COR-L47 (cell line): ENCODE measurements around the gene COL1A1.

ENCODE experiments used
- DNase-seq: peaks from one replicate; lab custom pipeline; 2025; lab: John Stamatoyannopoulos, UW

Gene COL1A1

GRCh38 chr17:50213026-50214022, 11.9 kb upstream of the COL1A1 start:
- DNase-seq: no peak

DNA sequence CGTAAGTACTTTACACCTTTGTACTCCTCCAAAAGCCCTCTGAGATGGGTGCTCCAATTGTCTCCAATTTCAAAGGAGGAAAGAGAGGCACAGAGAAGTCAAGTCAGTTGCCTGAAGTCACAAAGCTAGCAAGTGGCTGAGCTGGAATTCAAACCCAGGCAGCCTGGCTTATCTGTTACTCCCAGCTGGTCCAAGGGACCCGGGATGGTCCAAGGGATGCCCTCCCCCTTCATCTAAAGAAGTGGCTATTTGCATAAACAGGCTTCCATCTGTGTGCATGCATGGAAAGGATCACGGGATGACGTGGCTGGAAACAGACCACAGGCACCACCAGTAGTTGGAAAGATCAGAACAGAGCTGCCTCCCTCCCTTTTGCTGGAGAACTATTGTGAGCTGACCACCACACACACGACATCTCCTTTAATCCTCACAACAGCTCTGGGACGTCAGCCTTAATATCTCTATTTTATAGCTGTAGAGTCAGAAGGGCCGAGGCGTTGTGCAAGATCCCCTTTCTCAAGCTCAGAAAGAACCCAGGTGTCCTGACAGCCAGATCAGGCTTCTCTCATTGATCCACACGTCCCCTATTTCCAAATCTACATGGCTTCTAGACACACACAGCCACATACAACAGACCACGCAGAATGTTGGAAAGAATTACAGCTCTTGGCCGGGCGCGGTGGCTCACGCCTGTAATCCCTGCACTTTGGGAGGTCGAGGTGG, 10.9 kb upstream of the COL1A1 start:
- no peak for DNase-seq

GRCh38 chr17:50211249-50212120, 10.1 kb upstream of the COL1A1 start:
- DNase-seq: no peak

- DNase-seq: no peak
Measured at GRCh38 chr17:50210240-50211225, 9.1 kb upstream of the COL1A1 start.

DNA sequence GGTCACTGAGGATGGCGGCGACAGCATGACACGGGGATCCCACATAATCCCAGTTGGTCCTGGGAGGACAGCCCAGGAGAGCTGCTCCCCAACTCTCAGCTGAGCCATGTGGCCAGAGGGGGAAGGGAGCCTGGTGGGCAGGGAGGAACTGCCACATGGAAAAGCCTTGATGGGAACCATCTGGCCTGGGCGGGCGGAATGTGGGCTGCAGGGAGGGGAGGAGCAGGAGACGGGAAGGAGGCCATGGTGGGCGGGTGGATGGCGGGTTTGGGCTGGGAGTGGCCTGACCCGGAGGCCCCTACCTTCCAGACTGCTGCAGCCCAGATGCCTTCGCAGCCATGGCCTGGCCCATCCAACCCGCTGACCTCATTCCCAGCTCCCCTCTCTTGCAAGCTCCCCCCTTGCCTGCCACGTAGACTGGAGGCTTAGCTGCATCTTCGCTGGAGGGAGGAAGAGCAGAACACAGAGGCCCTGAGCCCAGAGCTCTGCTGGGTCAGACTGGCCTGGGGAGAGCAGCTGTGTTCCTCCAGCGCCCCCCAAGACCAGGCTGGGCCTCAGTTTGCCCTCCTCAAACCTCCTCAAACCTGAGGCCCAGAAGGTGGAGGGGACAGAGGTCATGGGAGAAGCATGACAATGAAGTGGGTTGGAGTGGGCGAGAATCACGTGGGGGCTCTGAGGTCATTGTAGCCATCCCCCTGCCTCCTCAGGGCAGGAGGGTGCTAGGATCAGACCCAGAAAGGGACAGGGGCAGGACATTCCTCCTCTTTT, 8.2 kb upstream of the COL1A1 start:
- no peak for DNase-seq

DNA sequence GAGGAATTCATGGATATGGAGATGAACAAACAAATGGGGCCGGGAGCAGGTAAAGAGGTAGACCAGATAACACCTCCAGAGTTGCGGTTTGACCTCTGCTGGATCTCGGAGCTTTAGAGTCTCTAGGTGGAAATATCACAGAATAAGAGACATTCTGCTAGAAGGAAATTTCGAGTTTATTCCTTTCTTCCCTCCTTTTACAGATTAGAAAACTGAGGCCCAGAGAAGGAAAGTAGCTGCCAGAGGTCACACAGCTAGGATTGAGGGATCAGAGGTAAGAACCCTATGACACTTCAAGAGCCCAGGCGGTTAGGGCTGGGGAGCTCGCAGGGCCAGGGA, 7.7 kb upstream of the COL1A1 start:
- no peak for DNase-seq

DNA sequence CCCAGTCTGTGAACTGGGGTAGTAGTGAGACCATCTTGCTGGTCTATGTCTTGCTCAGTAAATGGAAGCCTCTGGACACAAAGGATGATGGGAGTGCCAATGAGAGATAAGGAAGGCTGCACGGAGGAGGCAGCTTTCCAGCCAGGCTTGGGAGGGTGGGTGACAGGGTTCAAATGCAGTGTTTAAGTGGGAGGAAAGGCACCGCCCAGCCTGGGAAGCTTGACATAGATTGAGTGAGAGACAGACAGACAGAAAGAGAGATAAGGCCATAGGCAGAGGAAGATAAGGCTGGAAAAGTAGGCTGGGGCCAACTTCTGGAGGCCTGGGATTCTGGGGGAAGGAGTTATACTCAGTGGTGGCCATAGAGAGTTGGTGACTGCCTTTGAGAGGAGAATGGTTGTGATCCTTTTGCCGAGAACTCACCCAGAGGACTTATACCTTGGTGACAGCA, 7.2 kb upstream of the COL1A1 start:
- no peak for DNase-seq

DNA sequence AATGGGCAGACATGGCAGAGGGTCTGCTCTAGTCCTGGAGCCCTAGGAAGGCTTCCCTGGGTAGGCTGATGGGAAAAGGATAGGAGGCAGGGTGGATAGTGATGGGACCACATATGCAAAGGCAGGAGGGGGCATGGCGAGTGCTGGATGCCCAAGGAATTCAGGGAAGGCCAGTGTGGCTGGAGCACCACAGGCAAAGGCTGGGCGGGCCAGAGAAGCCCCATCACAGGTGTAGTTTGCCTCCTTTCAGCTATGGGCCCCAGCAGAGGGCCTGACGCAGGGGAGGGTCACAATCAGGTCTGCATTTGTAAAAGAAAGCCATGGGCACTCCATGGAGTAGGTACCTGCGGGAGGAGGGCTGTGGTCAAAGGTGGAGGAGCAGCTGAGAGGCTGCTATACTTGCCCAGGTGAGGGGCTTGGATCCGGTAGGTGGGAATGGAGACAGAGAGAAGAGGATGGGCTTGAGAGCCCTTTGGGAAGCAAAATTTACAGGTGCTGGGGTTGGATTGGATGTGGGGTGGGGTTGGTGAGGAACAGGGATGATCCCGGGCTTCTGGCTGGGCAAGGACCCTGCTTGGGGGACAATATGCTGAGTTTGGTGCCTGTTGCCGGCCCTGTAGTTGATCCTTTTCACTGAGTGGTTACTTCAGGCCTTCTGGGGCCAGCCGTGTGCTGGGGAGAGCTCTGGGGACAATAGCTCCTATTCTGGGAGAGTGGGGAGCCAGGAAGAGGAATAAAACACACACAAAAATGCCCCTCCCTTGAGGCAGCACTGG, 6.5 kb upstream of the COL1A1 start:
- DNase-seq: no peak

DNA sequence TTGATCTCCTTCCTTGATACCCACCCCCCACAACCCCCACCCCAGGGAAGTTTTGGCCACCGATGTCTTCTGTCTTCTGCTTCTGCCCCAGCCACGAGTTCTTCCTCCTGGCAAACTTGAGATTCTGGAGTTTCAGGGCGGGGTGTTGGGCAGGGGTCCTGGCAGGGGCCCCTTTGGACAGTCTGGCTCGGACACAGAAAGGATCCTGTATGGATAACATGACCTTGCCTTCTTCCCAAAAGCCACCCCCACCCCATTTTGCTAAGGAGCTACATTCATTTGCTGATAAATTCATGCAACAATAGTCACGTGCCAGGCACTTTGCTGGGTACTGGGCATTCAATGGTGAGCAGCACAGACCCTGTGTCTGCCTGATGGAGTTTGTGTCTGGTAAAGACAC, 5.9 kb upstream of the COL1A1 start:
- DNase-seq: no peak

- peak; percentile 12 for DNase-seq
Measured at GRCh38 chr17:50206604-50207293, 5.3 kb upstream of the COL1A1 start.

DNA sequence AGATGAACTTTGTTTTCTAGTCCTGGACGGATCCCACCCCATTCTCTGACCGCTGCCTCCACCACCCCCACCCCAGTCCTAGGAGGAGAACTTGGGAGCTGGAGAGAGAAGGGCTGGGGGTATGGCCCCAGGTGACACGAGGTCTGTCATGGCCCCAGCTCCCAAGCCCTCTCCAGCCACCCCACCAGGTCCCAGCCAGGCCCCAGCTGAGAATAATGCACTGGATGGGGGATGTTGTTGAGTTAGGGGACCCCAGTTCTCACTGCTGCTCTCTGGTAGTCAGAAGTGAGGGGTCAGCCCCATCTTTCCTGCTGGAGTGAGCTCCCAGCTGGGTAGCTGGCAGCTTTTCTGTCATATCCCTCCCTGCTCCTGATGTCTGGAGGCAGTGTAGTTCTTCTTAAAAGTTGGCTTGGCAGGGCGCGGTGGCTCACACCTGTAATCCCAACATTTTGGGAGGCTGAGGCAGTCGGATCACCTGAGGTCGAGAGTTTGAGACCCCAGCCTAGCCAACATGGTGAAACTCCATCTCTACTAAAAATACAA, 4.6 kb upstream of the COL1A1 start:
- DNase-seq: no peak

- DNase-seq: no peak
Measured at GRCh38 chr17:50205111-50205962, 3.9 kb upstream of the COL1A1 start.

DNA sequence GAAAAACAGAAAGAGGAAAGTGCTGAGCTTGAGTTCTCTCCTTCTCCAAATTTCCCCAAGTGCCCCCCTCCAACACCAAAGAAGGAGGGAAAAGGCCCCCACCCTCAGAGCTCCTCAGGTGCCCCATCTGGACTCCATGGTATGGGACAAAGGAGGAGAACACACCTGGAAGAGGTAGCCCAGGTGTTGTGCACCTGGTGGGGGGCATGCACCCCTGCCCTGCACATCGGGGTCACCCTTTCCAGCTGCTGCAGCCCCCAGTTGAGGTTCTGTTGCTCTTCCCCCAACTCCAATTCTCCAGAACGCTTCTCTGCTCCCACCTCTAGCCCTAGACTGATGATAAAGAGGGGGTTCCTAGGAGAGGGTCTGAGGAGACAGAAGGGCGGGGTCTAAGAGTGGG, 3.0 kb upstream of the COL1A1 start:
- no peak for DNase-seq

GRCh38 chr17:50203604-50204345, 2.3 kb upstream of the COL1A1 start:
- DNase-seq: no peak

GRCh38 chr17:50203086-50203485, 1.7 kb upstream of the COL1A1 start:
- DNase-seq: no peak

GRCh38 chr17:50200457-50201275, 765 bp downstream of the COL1A1 start:
- DNase-seq: peak; percentile 78
